HepG2 (cell line): ENCODE measurements around the gene SYNGR2. TPM values are rescaled to one million over a fixed set of nuclear protein-coding genes. Genes with fewer than 3 reads are reported as not detected.

Experiments used
- AHR ChIP-seq: IDR thresholded peaks from 2 replicates; pipeline ENCODE4 v1.6.1; 2018; ENCODE audit warnings: missing genetic modification reagents, missing compliant biosample characterization
- FUBP1 ChIP-seq: sonication (generic); formaldehyde crosslinking; IDR thresholded peaks from 2 replicates; pipeline ENCODE4 v1.5.1; 2020; ENCODE audit warnings: missing genetic modification reagents, mild to moderate bottlenecking, borderline replicate concordance
- GATAD2A ChIP-seq: IDR thresholded peaks from 2 replicates; pipeline ENCODE4 v1.6.1; 2016
- HNF4A ChIP-seq: sonication (generic); formaldehyde crosslinking; IDR thresholded peaks from 2 replicates; pipeline ENCODE4 v1.4.0; 2020; ENCODE audit warnings: missing genetic modification reagents
- LCORL ChIP-seq, 2 experiments: fragments of 450-650 bp in 1 of 2; sonication (generic) in 1 of 2; formaldehyde crosslinking in 1 of 2; IDR thresholded peaks; 2 replicates each; pipeline versions ENCODE4 v1.5.0 to v1.6.1; 2017 to 2020; ENCODE audit warnings: antibody characterized with exemption in 1 of 2, missing genetic modification reagents in 1 of 2
- MAZ ChIP-seq, 2 experiments: sonication (generic) in 1 of 2; formaldehyde crosslinking in 1 of 2; IDR thresholded peaks; 2 replicates each; pipeline versions ENCODE4 v1.5.0 to v1.6.1; 2012 to 2020; ENCODE audit warnings: low read depth in 2 of 2, mild to moderate bottlenecking in 2 of 2, borderline replicate concordance in 1 of 2, improper control_type of control experiment in 1 of 2, low read length in 1 of 2, missing genetic modification reagents in 1 of 2, moderate library complexity in 1 of 2
- POLR2A ChIP-seq, 2 experiments: IDR thresholded peaks; 2 replicates each; pipeline ENCODE4 v1.6.1; 2011; ENCODE audit warnings: low read depth in 2 of 2, low read length in 2 of 2, mild to moderate bottlenecking in 1 of 2, moderate library complexity in 1 of 2; ENCODE audit not compliant: insufficient read depth in 1 of 2
- ZFP36L2 ChIP-seq: sonication (generic); formaldehyde crosslinking; IDR thresholded peaks from 2 replicates; pipeline ENCODE4 v1.4.0; 2020; ENCODE audit warnings: missing genetic modification reagents
- ZNF274 ChIP-seq: sonication (generic); formaldehyde crosslinking; IDR thresholded peaks from 2 replicates; pipeline ENCODE4 v1.5.1; 2020; ENCODE audit warnings: mild to moderate bottlenecking, missing genetic modification reagents
- ZNF292 ChIP-seq: sonication (generic); formaldehyde crosslinking; IDR thresholded peaks from 2 replicates; pipeline ENCODE4 v1.8.1; 2022; ENCODE audit warnings: mild to moderate bottlenecking, low read depth, missing genetic modification reagents, borderline replicate concordance
- ZNF776 ChIP-seq: sonication (generic); formaldehyde crosslinking; IDR thresholded peaks from 2 replicates; pipeline ENCODE4 v1.4.0; 2020; ENCODE audit warnings: mild to moderate bottlenecking, missing genetic modification reagents
- ZNF878 ChIP-seq: sonication (generic); formaldehyde crosslinking; IDR thresholded peaks from 2 replicates; pipeline ENCODE4 v1.8.1; 2023; ENCODE audit warnings: mild to moderate bottlenecking, missing genetic modification reagents, moderate library complexity
- ZXDC ChIP-seq: sonication (generic); formaldehyde crosslinking; IDR thresholded peaks from 2 replicates; pipeline ENCODE4 v1.5.0; 2020; ENCODE audit warnings: mild to moderate bottlenecking, missing genetic modification reagents
- polyA plus RNA-seq, 8 experiments: library from polyadenylated mRNA; depleted of rRNA in 3 of 8; stranded (reverse) in 7 of 8; unstranded in 1 of 8; fragments of >200 nt; fragmentation: Illumina TruSeq in 4 of 8; extraction: Trizol in 4 of 8; gene quantifications; 2 replicates each; pipeline versions ENCODE4 v1.2.1 to v1.2.3, GENCODE V29; 2011 to 2016; ENCODE audit warnings: low read depth in 4 of 8, missing spikeins in 1 of 8, mixed read lengths in 1 of 8; ENCODE audit not compliant: insufficient read depth in 1 of 8
- total RNA-seq, 5 experiments: library from RNA; depleted of rRNA; stranded (reverse); fragments of >200 nt; fragmentation: Illumina TruSeq; extraction: Trizol; gene quantifications; 2 replicates each; pipeline ENCODE4 v1.2.3, GENCODE V29; 2016; ENCODE audit warnings: low read depth in 1 of 5

The SYNGR2 gene
- total and polyA plus RNA-seq, 2 of the 13 experiments (the other 11 are each of a cell fraction or from before 2014, with no cell fraction given): 46.7 to 170 TPM

- peak; percentile 97 for TF ChIP-seq ZXDC (CRISPR knock-in tag)
- no peak for TF ChIP-seq ZNF776
- 0 out of 4 replicates have a peak, but pooled peaks of 1 of the 2 experiments have one; percentile 35 for TF ChIP-seq POLR2A (IDR thresholded peaks at IDR 0.05; ENCODE audit: insufficient read depth in 1 of 2, low read depth in 2 of 2, low read length in 2 of 2)
- peak; percentile 15; the same call in 1 of the 2 replicates for TF ChIP-seq ZNF292 (CRISPR knock-in tag)
- 0 out of 2 replicates have a peak, but pooled peaks have one; percentile 24 for TF ChIP-seq MAZ (IDR thresholded peaks at IDR 0.05; ENCODE audit: borderline replicate concordance, low read depth, low read length)
- TF ChIP-seq MAZ (CRISPR knock-in tag; IDR thresholded peaks at IDR 0.05; ENCODE audit: low read depth): 0 out of 2 replicates have a peak, but pooled peaks have one; percentile 19
- peak; percentile 93 for TF ChIP-seq HNF4A (CRISPR knock-in tag)
- no peak for TF ChIP-seq AHR (CRISPR knock-in tag)
- peak; percentile 6; the same call in 1 of the 2 replicates for TF ChIP-seq LCORL (IDR thresholded peaks at IDR 0.05)
- TF ChIP-seq LCORL (CRISPR knock-in tag; IDR thresholded peaks at IDR 0.05): peak; percentile 83
- no peak for TF ChIP-seq FUBP1
- no peak for TF ChIP-seq ZNF274 (CRISPR knock-in tag)
- TF ChIP-seq ZNF878 (CRISPR knock-in tag): 0 out of 2 replicates have a peak, but pooled peaks have one; percentile 63
- TF ChIP-seq GATAD2A (CRISPR knock-in tag): peak; percentile 77
- no peak for TF ChIP-seq ZFP36L2 (CRISPR knock-in tag)
These were observed 8.7 kb upstream of the SYNGR2 start (continued) for GRCh38 chr17:78159575-78160158.
